WI38 (cell line): Measurements from ENCODE around the gene MRPS11.
A peak's percentile ranks its signal among the peaks of the same experiment; 100 is the strongest.
"Not testable (repeated sequence)": the region's sequence is repeated elsewhere in the genome, so short reads cannot be mapped to it uniquely, and the experiment has no call there.

Experiments used
- H3K4me3 ChIP-seq: 2 replicates; pipeline ENCODE4 v1.5.1; 2011; ENCODE audit warnings: low read depth, mild to moderate bottlenecking, control low read depth, low read length
- TF ChIP-seq, protein P1 (sequence below): IDR thresholded peaks from 2 replicates; pipeline ENCODE4 v1.5.1; 2012; ENCODE audit warnings: low read depth, mild to moderate bottlenecking, control low read depth, low read length

MRPS11 gene

DNA sequence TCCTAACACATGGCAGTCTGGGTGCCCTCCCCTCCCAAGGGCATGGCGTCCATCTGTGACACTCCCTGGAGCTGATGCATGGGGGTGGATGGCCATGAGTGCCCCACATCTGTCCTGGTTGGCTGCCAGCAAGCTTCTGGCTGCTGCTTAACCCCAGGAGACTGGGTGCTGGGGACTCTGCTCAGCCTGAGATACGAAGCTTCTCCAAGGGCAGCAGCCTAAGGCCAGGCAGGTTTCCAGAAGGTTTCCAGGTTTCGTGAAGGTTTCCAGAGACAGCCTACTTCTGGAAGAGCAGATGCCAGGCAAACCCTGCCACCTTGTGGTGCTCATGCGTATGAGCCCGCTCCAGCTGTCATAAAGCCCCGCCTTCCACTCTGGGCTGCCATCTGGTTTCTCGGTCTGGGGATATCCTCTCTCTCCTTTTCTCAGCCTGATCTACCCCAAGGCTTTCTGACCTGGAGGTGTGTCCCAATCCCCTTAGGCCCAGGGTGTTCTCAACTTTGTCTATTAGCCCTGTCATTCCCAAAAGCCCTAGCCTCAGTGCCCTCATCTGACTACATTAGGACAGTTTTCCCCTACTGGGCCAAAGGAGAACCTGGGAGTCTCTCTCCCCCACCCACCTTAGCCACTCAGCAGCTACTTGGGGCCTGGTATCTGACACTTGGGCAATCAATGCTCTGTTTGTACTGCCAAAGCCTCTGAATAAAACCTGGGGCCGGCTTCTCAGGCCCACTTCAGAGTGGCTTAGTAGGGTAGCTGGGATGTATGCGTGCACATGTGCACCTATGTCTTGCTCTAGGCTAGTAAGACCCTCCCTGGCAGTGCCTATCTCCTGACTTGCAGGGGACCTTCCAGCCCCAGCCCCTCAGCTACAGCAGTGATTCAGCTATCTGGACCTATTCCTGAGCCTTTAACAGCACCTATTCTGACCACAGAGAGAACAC lies 12.4 kb upstream of the MRPS11 start:
- TF ChIP-seq, protein P1, sequence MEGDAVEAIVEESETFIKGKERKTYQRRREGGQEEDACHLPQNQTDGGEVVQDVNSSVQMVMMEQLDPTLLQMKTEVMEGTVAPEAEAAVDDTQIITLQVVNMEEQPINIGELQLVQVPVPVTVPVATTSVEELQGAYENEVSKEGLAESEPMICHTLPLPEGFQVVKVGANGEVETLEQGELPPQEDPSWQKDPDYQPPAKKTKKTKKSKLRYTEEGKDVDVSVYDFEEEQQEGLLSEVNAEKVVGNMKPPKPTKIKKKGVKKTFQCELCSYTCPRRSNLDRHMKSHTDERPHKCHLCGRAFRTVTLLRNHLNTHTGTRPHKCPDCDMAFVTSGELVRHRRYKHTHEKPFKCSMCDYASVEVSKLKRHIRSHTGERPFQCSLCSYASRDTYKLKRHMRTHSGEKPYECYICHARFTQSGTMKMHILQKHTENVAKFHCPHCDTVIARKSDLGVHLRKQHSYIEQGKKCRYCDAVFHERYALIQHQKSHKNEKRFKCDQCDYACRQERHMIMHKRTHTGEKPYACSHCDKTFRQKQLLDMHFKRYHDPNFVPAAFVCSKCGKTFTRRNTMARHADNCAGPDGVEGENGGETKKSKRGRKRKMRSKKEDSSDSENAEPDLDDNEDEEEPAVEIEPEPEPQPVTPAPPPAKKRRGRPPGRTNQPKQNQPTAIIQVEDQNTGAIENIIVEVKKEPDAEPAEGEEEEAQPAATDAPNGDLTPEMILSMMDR, result peak; percentile 70
- H3K4me3 ChIP-seq, result no peak overlapping the region

DNA sequence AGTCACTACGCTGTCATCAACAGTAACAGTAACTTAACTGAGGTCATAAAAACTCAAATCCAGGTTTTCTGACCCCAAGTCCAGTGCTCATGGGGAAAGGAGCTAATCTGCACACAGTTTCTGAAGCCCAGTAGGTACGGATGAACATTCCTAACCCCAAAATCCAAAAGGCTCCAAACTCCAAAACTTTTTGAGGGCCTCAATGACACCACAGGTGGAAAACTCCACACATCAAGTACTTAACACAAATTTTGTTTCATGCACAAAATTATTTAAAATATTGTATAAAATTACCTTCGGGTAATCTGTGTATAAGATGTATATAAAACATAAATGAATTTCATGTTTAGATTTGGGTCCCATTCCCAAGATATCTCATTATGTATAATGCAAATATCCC lies 10.8 kb upstream of the MRPS11 start:
- H3K4me3 ChIP-seq, result no peak overlapping the region
- TF ChIP-seq, protein P1, result no peak

DNA sequence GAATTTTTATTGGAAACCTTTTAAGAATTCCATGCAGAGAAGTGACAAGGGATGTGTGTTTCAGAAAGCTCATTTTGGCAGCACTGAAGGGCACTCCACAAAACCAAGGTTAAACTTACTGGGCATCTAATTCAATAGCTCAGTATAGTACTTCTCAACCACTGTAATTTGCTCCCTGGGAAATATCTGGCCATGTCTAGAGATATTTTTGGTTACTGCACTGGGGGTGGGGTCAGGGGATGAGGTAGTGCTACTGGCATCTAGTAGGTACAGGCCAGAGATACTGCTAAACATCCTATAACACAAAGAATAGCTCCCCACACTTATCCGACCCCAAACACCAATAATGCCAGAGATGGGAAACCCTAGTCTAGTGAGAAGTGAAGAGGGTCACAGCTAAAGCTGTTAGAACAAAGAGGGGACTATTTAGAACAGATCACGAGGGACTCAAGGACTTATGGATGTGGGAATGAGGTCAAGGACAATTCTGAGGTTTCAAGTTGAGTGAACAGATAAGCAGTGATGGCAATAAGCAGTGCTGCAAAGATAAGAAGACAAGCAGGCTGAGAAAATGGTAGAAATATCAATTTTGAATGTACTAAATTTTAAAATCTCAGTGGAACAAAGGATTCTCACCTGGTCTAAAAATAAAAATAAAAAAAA lies 3.5 kb upstream of the MRPS11 start:
- TF ChIP-seq, protein P1, result no peak
- no peak overlapping the region for H3K4me3 ChIP-seq

DNA sequence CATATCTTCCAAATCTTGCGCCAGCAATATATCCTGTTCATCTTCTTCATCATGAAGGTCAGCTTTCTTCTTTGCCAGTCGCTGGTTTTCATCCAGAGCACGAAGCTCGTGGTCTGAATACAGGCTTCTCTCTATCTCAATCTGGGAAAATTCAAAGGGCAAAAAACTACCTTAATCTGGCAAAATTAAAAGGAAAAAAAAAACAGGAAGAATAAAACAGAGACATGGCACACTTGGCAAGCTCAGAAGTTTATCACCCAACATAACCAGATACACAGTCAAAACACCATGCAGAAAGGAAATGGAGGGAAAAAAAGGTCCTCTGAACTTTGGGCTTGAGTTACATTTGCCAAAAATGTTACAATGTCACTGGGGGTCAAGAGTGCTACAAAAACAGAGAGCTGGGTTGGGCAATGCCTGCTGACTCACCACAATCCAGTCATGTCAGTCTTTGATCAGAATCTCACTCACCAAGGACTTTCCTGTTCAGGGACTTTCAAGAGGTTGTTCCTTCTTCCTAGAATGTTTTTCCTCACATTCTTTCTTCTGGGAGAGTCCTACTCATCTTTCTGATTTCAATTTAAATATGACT lies 1.8 kb upstream of the MRPS11 start:
- TF ChIP-seq, protein P1, result no peak
- peak overlapping the region; percentile 98; the same call in 1 of the 2 replicates for H3K4me3 ChIP-seq

DNA sequence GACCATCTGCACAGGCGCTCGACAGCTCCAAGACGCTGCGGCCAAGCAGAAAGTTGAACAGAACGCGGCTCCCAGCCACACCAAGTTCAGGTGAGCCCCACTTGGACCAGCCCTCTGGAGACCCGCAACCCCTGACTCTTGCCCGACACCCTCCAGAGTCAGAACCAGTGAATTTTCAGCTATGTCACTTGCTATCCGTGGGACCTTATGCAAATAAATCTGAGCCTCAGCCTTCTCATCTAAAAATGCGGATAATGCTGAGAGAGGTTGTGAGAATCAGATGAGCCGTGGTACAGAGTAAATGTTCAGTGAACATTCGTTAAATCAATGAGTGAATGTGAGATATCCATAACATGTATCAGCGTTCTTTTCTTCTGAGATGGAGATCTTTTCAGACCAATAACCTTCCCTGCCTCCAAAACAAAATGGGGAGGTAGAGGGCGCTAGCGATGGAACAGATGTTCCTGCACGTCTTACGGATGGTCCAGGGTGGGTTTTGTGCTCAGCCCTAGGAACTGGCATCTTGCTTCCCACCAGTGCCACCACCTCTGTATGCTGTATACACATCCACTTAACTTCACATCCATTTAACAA lies 524 bp downstream of the MRPS11 start:
- TF ChIP-seq, protein P1, result no peak
- peak overlapping the region; percentile 98 for H3K4me3 ChIP-seq

DNA sequence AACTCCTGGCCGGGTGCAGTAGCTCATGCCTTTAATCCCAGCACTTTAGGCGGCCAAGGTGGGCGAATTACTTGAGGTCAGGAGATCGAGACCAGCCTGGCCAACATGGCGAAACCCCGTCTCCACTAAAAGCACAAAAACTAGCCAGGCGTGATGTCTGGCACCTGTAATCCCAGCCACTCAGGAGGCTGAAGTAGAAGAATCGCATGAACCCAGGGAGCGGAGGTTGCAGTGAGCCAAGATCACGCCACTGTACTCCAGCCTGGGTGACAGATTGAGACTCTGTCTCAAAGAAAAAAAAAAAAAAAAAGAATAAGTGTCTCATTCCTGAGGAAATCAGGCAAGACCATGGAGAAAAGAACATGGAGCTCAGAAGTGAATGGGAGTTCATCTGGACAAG lies 1.2 kb downstream of the MRPS11 start:
- not testable (repeated sequence) for H3K4me3 ChIP-seq

DNA sequence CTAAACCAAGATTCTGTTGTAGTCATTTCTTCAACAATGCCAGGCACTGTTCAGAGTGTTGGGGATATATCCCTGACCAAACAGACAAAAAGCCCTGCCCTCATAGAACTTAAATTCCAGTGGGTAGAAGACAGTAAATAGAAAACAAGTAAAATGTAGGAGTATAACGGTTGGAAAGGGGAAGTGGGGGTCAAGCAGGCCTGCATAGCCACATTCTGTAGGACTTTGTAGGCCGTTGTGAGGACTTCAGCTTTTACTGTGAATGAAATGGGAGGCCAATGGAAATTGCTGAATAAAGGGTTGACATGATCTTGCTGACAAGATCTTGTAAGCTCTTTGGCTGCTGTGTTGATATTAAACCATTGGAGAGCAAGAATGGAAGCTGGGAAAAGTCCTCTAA lies 1.8 kb downstream of the MRPS11 start:
- TF ChIP-seq, protein P1, result no peak
- H3K4me3 ChIP-seq, result no peak overlapping the region
